A549 (cell line): ENCODE data around the gene PRTFDC1. TPM values are rescaled to one million over a fixed set of nuclear protein-coding genes. Genes with fewer than 3 reads are reported as not detected.

ENCODE experiments used
- ATAC-seq, 2 experiments: fragments of 200-7000 bp in 1 of 2; fragments of >200 bp in 1 of 2; cut with Nextera tagmentation in 1 of 2; cut with Tn5 transposase in 1 of 2; 3 replicates each; pipeline versions ENCODE4 v1.8.0 to v1.9.1; 2018 to 2020; ENCODE audit warnings: mild to moderate bottlenecking in 1 of 2, moderate library complexity in 1 of 2
- CTCF ChIA-PET: fragments of 300-600 bp; sonication (Branson Sonifier 250); formaldehyde crosslinking; extraction: SDS; loops from one replicate; lab custom pipeline; 2021; ENCODE audit warnings: antibody characterized with exemption, inconsistent platforms; lab: Yijun Ruan, JAX
- POLR2A ChIA-PET: fragments of 350-600 bp; formaldehyde crosslinking; extraction: SDS; loops from one replicate; lab custom pipeline; 2021; ENCODE audit warnings: antibody characterized with exemption, inconsistent platforms; lab: Yijun Ruan, JAX
- DNase-seq, 2 experiments: peaks; one replicate each; pipeline versions ENCODE4 v3.0.0 to v3.0.0-alpha.2; 2011 to 2016; ENCODE audit warnings: low read depth in 1 of 2, low spot score in 1 of 2
- FAIRE-seq: peaks from 2 replicates; lab custom pipeline; 2011; peaks lifted over from hg19 to GRCh38; lab: Jason Lieb, UNC
- H3K27ac ChIP-seq, 2 experiments: fragments of >200 bp; sonication (Bioruptor Twin); formaldehyde crosslinking; 3 replicates each; pipeline ENCODE4 v1.5.1; 2016 to 2017
- H3K4me1 ChIP-seq: fragments of >200 bp; sonication (Bioruptor Twin); formaldehyde crosslinking; 3 replicates; pipeline ENCODE4 v1.6.1; 2016
- H3K4me2 ChIP-seq: fragments of >200 bp; sonication (Bioruptor Twin); formaldehyde crosslinking; 3 replicates; pipeline ENCODE4 v1.6.1; 2016
- H3K4me3 ChIP-seq: fragments of >200 bp; sonication (Bioruptor Twin); formaldehyde crosslinking; 3 replicates; pipeline ENCODE4 v1.5.1; 2016
- H3K9me3 ChIP-seq: fragments of >200 bp; sonication (Bioruptor Twin); formaldehyde crosslinking; 3 replicates; pipeline ENCODE4 v1.6.1; 2016
- CEBPB ChIP-seq, 2 experiments: fragments of >200 bp in 1 of 2; sonication (Bioruptor Twin) in 1 of 2; formaldehyde crosslinking in 1 of 2; IDR thresholded peaks; 2 replicates each; pipeline ENCODE4 v1.6.1; 2012 to 2016
- CHD2 ChIP-seq: fragments of 150-350 bp; IDR thresholded peaks from 2 replicates; pipeline ENCODE4 v1.6.1; 2014; ENCODE audit warnings: low read length; ENCODE audit not compliant: partially characterized antibody
- EHF ChIP-seq: fragments of 250-450 bp; sonication (Bioruptor Pico); IDR thresholded peaks from 2 replicates; pipeline ENCODE4 v1.5.0; 2020; ENCODE audit warnings: mild to moderate bottlenecking
- FOSL2 ChIP-seq, 2 experiments: fragments of 450-650 bp in 1 of 2; fragments of >200 bp in 1 of 2; sonication (Bioruptor Twin) in 1 of 2; formaldehyde crosslinking; IDR thresholded peaks; 2 replicates each; pipeline versions ENCODE4 v1.5.0 to v1.6.1; 2016 to 2020; ENCODE audit warnings: mild to moderate bottlenecking in 1 of 2, moderate library complexity in 1 of 2
- FOXS1 ChIP-seq: fragments of 250-450 bp; sonication (Bioruptor Pico); IDR thresholded peaks from 2 replicates; pipeline ENCODE4 v1.5.0; 2020; ENCODE audit warnings: mild to moderate bottlenecking, moderate library complexity
- HDAC2 ChIP-seq: fragments of 200-600 bp; sonication (generic); IDR thresholded peaks from 2 replicates; pipeline ENCODE4 v1.6.1; 2016
- HEYL ChIP-seq: fragments of 250-450 bp; sonication (Bioruptor Pico); IDR thresholded peaks from 2 replicates; pipeline ENCODE4 v1.8.0; 2021; ENCODE audit warnings: mild to moderate bottlenecking, moderate library complexity
- HOXA7 ChIP-seq: fragments of 250-450 bp; sonication (Bioruptor Pico); IDR thresholded peaks from 2 replicates; pipeline ENCODE4 v1.5.0; 2020; ENCODE audit warnings: mild to moderate bottlenecking, moderate library complexity
- HOXB5 ChIP-seq: fragments of 250-450 bp; sonication (Bioruptor Pico); IDR thresholded peaks from 2 replicates; pipeline ENCODE4 v1.5.0; 2020; ENCODE audit warnings: mild to moderate bottlenecking, moderate library complexity
- JUNB ChIP-seq: fragments of >200 bp; sonication (Bioruptor Twin); formaldehyde crosslinking; IDR thresholded peaks from 2 replicates; pipeline ENCODE4 v1.6.1; 2016
- MAFK ChIP-seq: fragments of 450-650 bp; IDR thresholded peaks from 2 replicates; pipeline ENCODE4 v1.6.1; 2014; ENCODE audit not compliant: partially characterized antibody
- NFE2L2 ChIP-seq: fragments of 150-350 bp; conservative IDR thresholded peaks from 2 replicates; pipeline ENCODE4 v1.6.1; 2014; ENCODE audit warnings: low read length
- NPAS2 ChIP-seq: fragments of 250-450 bp; sonication (Bioruptor Pico); IDR thresholded peaks from 2 replicates; pipeline ENCODE4 v1.8.0; 2022; ENCODE audit warnings: mild to moderate bottlenecking, moderate library complexity, borderline replicate concordance
- RAD21 ChIP-seq, 2 experiments: fragments of >200 bp in 1 of 2; sonication (Bioruptor Twin) in 1 of 2; formaldehyde crosslinking in 1 of 2; IDR thresholded peaks in 1 of 2; conservative IDR thresholded peaks in 1 of 2; 2 replicates in 1 of 2; 3 replicates in 1 of 2; pipeline ENCODE4 v1.6.1; 2012 to 2018; ENCODE audit warnings: inconsistent platforms in 1 of 2
- RFX5 ChIP-seq: fragments of 450-650 bp; IDR thresholded peaks from 2 replicates; pipeline ENCODE4 v1.7.1; 2014; ENCODE audit warnings: antibody characterized with exemption, mild to moderate bottlenecking, moderate library complexity
- SREBF2 ChIP-seq: fragments of 450-650 bp; IDR thresholded peaks from 2 replicates; pipeline ENCODE4 v1.6.1; 2014; ENCODE audit warnings: mild to moderate bottlenecking, moderate library complexity
- TP53 ChIP-seq: fragments of 250-450 bp; sonication (Bioruptor Pico); IDR thresholded peaks from 2 replicates; pipeline ENCODE4 v1.5.0; 2021; ENCODE audit warnings: mild to moderate bottlenecking, moderate library complexity
- ZFP36 ChIP-seq: fragments of 450-650 bp; IDR thresholded peaks from 2 replicates; pipeline ENCODE4 v1.6.1; 2014; ENCODE audit warnings: borderline replicate concordance; ENCODE audit not compliant: partially characterized antibody
- ZSCAN20 ChIP-seq: fragments of 250-450 bp; sonication (Bioruptor Pico); IDR thresholded peaks from 2 replicates; pipeline ENCODE4 v1.8.0; 2022; ENCODE audit warnings: mild to moderate bottlenecking, moderate library complexity
- WGBS: methylation state at CpG from one replicate; pipeline ENCODE4 v1.1.6; 2017; ENCODE audit errors: missing lambda C conversion rate; 5-methylcytosine and 5-hydroxymethylcytosine counted together
- polyA plus RNA-seq, 4 experiments: library from polyadenylated mRNA; depleted of rRNA in 3 of 4; stranded (reverse); fragments of >200 nt; fragmentation: RNase III in 1 of 4; extraction: RNeasy Plus Mini Kit Qiagen cat#74134 plus additional on column Dnase treatment in 1 of 4; gene quantifications; 2 replicates in 3 of 4; 3 replicates in 1 of 4; pipeline ENCODE4 v1.2.3, GENCODE V29; 2011 to 2017
- TF ChIP-seq, protein P1 (sequence below): IDR thresholded peaks from 2 replicates; pipeline ENCODE4 v1.6.1; 2012; ENCODE audit warnings: low read depth, borderline replicate concordance
- TF ChIP-seq, protein P2 (sequence below): fragments of >200 bp; sonication (Bioruptor Twin); formaldehyde crosslinking; IDR thresholded peaks from 3 replicates; pipeline ENCODE4 v1.6.1; 2016
- TF ChIP-seq, protein P3 (sequence below): fragments of >200 bp; sonication (Bioruptor Twin); formaldehyde crosslinking; IDR thresholded peaks from 3 replicates; pipeline ENCODE4 v1.5.1; 2016
- TF ChIP-seq, protein P4 (sequence below): IDR thresholded peaks from 2 replicates; pipeline ENCODE4 v1.6.1; 2012
- TF ChIP-seq, protein P5 (sequence below): fragments of 250-450 bp; sonication (Bioruptor Pico); IDR thresholded peaks from 2 replicates; pipeline ENCODE4 v1.5.0; 2020; ENCODE audit warnings: low read depth, mild to moderate bottlenecking, moderate library complexity

Gene PRTFDC1
- polyA plus RNA-seq, 2 of the 4 experiments (the other 2 are of a cell fraction): 35.6 to 39.2 TPM

DNA sequence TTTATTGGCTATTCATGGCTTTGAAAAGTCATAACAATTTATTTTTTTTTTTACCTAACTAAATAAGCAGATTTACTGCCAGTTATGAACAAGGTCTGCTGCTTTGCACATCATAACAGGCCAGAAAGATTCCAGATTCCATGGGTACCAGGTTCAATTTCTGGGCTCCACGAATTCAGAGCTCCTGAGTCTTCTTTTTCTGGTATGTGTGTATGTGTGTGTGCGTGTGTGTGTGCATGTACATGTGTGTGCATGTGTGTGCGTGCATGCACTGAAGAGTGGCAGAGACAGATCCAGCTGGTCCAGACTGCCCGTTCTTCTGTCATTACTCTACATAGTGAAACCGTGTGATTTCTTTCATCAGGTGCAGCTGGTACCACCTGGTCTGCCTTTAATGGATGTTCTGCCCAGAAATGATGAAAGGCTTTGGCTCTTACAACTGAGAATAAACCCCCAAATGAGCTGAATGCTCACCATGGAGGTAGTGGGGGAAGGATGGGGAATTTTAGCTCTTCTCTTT is 14.6 kb upstream of the PRTFDC1 start (continued):
- TF ChIP-seq FOSL2 (IDR thresholded peaks at IDR 0.05) (no peak), FOSL2 (CRISPR knock-in tag; IDR thresholded peaks at IDR 0.05) (no peak), HEYL (no peak), MAFK (no peak), ZFP36 (no peak), HDAC2 (no peak), RAD21 (conservative IDR thresholded peaks at IDR 0.05 in 1 of 2, IDR thresholded peaks at IDR 0.05 in 1 of 2) (no peak)

DNA sequence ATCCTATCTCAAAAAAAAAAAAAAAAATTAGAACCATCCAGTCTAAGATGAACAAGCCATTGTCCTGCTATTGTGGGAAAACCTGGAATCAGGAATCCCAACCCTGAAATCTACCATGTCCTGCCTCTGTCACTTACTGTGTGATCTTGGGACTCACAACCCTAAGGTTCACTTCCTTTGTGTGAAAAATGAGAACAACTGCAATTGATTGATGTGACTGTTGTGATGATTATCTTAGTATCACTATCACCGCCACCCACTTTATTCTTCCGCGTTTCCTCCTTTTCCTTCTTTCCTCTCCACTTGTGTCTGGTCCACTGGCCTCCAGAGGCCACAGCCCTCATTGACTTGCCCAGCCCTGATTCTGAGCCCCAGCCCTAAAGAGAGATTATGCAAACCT is 12.6 kb upstream of the PRTFDC1 start:
- ChIA-PET CTCF (interaction anchor here (1.0 to 1.2 kb wide), 2 partner anchors 9 to 56 kb away, joined by 3 read pairs; no protein-coding TSS in a partner anchor), POLR2A (no interaction called here)
- ATAC-seq (no peak), FAIRE-seq (no peak), DNase-seq (no peak)
- Histone ChIP-seq H3K4me3 (no peak overlapping the region), H3K9me3 (no peaks in the 10 kb centered on the region), H3K27ac (no peak overlapping the region), H3K4me1 (peaks cover 29% of the 10 kb centered on the region), H3K4me2 (no peak overlapping the region)
- no peak for TF ChIP-seq TP53
- TF ChIP-seq CEBPB (IDR thresholded peaks at IDR 0.05): no peak
- no peak for TF ChIP-seq NFE2L2
- TF ChIP-seq, protein P1, sequence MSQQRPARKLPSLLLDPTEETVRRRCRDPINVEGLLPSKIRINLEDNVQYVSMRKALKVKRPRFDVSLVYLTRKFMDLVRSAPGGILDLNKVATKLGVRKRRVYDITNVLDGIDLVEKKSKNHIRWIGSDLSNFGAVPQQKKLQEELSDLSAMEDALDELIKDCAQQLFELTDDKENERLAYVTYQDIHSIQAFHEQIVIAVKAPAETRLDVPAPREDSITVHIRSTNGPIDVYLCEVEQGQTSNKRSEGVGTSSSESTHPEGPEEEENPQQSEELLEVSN: no peak
- no peak for TF ChIP-seq FOXS1 (CRISPR knock-in tag)
- TF ChIP-seq, protein P2, sequence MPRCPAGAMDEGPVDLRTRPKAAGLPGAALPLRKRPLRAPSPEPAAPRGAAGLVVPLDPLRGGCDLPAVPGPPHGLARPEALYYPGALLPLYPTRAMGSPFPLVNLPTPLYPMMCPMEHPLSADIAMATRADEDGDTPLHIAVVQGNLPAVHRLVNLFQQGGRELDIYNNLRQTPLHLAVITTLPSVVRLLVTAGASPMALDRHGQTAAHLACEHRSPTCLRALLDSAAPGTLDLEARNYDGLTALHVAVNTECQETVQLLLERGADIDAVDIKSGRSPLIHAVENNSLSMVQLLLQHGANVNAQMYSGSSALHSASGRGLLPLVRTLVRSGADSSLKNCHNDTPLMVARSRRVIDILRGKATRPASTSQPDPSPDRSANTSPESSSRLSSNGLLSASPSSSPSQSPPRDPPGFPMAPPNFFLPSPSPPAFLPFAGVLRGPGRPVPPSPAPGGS: no peak
- no peak for TF ChIP-seq MAFK
- TF ChIP-seq, protein P3, sequence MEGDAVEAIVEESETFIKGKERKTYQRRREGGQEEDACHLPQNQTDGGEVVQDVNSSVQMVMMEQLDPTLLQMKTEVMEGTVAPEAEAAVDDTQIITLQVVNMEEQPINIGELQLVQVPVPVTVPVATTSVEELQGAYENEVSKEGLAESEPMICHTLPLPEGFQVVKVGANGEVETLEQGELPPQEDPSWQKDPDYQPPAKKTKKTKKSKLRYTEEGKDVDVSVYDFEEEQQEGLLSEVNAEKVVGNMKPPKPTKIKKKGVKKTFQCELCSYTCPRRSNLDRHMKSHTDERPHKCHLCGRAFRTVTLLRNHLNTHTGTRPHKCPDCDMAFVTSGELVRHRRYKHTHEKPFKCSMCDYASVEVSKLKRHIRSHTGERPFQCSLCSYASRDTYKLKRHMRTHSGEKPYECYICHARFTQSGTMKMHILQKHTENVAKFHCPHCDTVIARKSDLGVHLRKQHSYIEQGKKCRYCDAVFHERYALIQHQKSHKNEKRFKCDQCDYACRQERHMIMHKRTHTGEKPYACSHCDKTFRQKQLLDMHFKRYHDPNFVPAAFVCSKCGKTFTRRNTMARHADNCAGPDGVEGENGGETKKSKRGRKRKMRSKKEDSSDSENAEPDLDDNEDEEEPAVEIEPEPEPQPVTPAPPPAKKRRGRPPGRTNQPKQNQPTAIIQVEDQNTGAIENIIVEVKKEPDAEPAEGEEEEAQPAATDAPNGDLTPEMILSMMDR: no peak
- no peak for TF ChIP-seq EHF (CRISPR knock-in tag)
- TF ChIP-seq, protein P4, sequence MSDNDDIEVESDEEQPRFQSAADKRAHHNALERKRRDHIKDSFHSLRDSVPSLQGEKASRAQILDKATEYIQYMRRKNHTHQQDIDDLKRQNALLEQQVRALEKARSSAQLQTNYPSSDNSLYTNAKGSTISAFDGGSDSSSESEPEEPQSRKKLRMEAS: no peak
- no peak for TF ChIP-seq SREBF2
- TF ChIP-seq JUNB: no peak
- TF ChIP-seq, protein P5, sequence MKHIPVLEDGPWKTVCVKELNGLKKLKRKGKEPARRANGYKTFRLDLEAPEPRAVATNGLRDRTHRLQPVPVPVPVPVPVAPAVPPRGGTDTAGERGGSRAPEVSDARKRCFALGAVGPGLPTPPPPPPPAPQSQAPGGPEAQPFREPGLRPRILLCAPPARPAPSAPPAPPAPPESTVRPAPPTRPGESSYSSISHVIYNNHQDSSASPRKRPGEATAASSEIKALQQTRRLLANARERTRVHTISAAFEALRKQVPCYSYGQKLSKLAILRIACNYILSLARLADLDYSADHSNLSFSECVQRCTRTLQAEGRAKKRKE: no peak
- no peak for TF ChIP-seq CHD2
- TF ChIP-seq ZSCAN20 (CRISPR knock-in tag): no peak
- no peak for TF ChIP-seq NPAS2 (CRISPR knock-in tag)
- no peak for TF ChIP-seq HOXB5 (CRISPR knock-in tag)
- no peak for TF ChIP-seq RFX5
- TF ChIP-seq HOXA7 (CRISPR knock-in tag): no peak
- TF ChIP-seq, all 56 proteins: peak for 0
- WGBS: 92% methylated on average over 3 of the region's 3 CpGs
